A673 (cell line): Measurements from ENCODE around the gene DIP2C.

Source experiments
- CTCF ChIP-seq: fragments of 300-800, 200-600 bp; sonication (generic); conservative IDR thresholded peaks from 2 replicates; pipeline ENCODE4 v1.5.1; 2017; ENCODE audit warnings: low read depth, mild to moderate bottlenecking, antibody characterized with exemption, low read length, moderate library complexity, mixed read lengths
- EZH2 ChIP-seq: fragments of 200-600 bp; sonication (generic); IDR thresholded peaks from 2 replicates; pipeline ENCODE4 v1.6.1; 2017; ENCODE audit warnings: borderline replicate concordance, low read depth, mild to moderate bottlenecking, mixed read lengths, antibody characterized with exemption, low read length; ENCODE audit not compliant: poor library complexity, severe bottlenecking

- TF ChIP-seq CTCF, result no peak
- TF ChIP-seq EZH2, result no peak
These were observed 131.6 kb downstream of the DIP2C start for GRCh38 chr10:557792-558328.
